Small intestine (tissue), 7 donors: ENCODE results near the gene DCAF17. TPM values are rescaled to one million over a fixed set of nuclear protein-coding genes. Genes with fewer than 3 reads are reported as not detected.

Experiments
- DNase-seq, 2 donors: peaks; one replicate each; pipeline versions ENCODE4 v3.0.0 to v3.0.0-alpha.2; 2013
- FAIRE-seq: peaks from 2 replicates; lab custom pipeline; 2012; peaks lifted over from hg19 to GRCh38; lab: Jason Lieb, UNC
- H3K27ac ChIP-seq, 3 donors: one replicate each; pipeline ENCODE4 v1.5.1; 2013; ENCODE audit warnings: low read length in 2 of 3, mild to moderate bottlenecking in 2 of 3, control low read depth in 1 of 3, inconsistent platforms in 1 of 3, low read depth in 1 of 3, moderate library complexity in 1 of 3
- H3K27me3 ChIP-seq, 3 donors: one replicate each; pipeline ENCODE4 v1.6.1; 2013; ENCODE audit warnings: low read length in 3 of 3, inconsistent platforms in 1 of 3; ENCODE audit not compliant: control insufficient read depth in 3 of 3, insufficient read depth in 3 of 3
- H3K36me3 ChIP-seq, 3 donors: one replicate each; pipeline ENCODE4 v1.6.1; 2013; ENCODE audit warnings: low read length in 3 of 3, inconsistent platforms in 1 of 3, low read depth in 1 of 3, mild to moderate bottlenecking in 1 of 3, moderate library complexity in 1 of 3; ENCODE audit not compliant: control insufficient read depth in 3 of 3, insufficient read depth in 2 of 3
- H3K4me1 ChIP-seq, 3 donors: one replicate each; pipeline ENCODE4 v1.6.1; 2013; ENCODE audit warnings: low read length in 2 of 3, inconsistent platforms in 1 of 3, low read depth in 1 of 3, mild to moderate bottlenecking in 1 of 3, moderate library complexity in 1 of 3; ENCODE audit not compliant: control insufficient read depth in 3 of 3, insufficient read depth in 2 of 3
- H3K4me3 ChIP-seq, 3 donors: one replicate each; pipeline ENCODE4 v1.5.1; 2013; ENCODE audit warnings: low read length in 3 of 3, control low read depth in 1 of 3, inconsistent platforms in 1 of 3, low read depth in 1 of 3, mild to moderate bottlenecking in 1 of 3, moderate library complexity in 1 of 3
- H3K9me3 ChIP-seq, 2 donors: one replicate each; pipeline ENCODE4 v1.6.1; 2013; ENCODE audit warnings: low read depth in 1 of 2, low read length in 1 of 2; ENCODE audit not compliant: control insufficient read depth in 2 of 2, insufficient read depth in 1 of 2
- WGBS, 3 donors: extraction: QIAGEN DNeasy Blood & Tissue Kit; methylation state at CpG; one replicate each; pipeline ENCODE4 v1.1.7; 2013; 5-methylcytosine and 5-hydroxymethylcytosine counted together
- polyA plus RNA-seq, 4 donors: library from polyadenylated mRNA; stranded (reverse) in 3 of 4; unstranded in 1 of 4; fragments of 200-250 nt in 3 of 4; fragments of 120-200 nt in 1 of 4; gene quantifications; one replicate each; pipeline versions ENCODE4 v1.2.1 to v1.2.3, GENCODE V29; 2013
- donor health status: healthy with polysubstance abuse.
- donor health status: control.
- donor health status: control.
- donor health status: Bipolar disorder and iron deficiency.
- donor health status: healthy.

DCAF17 gene
- polyA plus RNA-seq, 4 donors = 3.5 to 19.3 (median 5.7) TPM

DNA sequence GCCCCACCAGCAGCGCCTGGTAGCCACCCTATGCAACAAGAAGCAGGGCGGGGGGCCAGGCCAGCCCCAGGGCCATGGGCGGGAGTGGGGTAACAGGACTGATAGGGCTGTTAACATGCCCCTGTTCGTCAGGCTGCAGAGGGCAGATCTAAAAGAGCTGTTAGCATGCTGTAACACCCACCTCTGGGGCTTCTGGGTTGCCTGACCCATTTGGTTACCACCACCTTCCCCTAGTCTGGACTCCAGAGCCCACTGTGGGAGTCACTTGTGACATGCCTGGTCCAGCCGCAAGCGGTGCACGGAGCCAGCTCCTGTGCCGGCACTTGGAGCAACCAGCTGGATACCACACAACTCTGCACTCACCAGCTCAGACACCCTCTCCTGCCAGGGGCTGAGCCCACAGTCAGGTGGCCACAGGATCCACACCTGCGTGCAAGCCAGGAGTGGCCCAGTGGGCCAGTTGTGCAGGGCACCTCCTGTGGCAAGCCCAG is 2.3 kb upstream of the DCAF17 start:
- no peak for DNase-seq
- WGBS, 3 donors = 95 to 97% (median 97%) methylated on average over 9 of the region's 9 CpGs
- FAIRE-seq = no peak
- H3K4me3 ChIP-seq = no peak overlapping the region
- no peaks in the 10 kb centered on the region for H3K27me3 ChIP-seq
- peaks cover 0 to 12% of the 10 kb centered on the region in 2 donors for H3K9me3 ChIP-seq
- peaks cover 0 to 11% (median 0%) of the 10 kb centered on the region in 3 donors for H3K36me3 ChIP-seq
- H3K27ac ChIP-seq = no peak overlapping the region
- H3K4me1 ChIP-seq = peaks cover 0 to 9% (median 0%) of the 10 kb centered on the region in 3 donors

GRCh38 chr2:171432206-171432968 is 1.6 kb upstream of the DCAF17 start:
- Histone ChIP-seq H3K9me3 (peaks cover 0 to 12% of the 10 kb centered on the region in 2 donors), H3K36me3 (peaks cover 0 to 11% (median 0%) of the 10 kb centered on the region in 3 donors), H3K4me3 (no peak overlapping the region), H3K4me1 (peaks cover 0 to 9% (median 0%) of the 10 kb centered on the region in 3 donors), H3K27ac (peak overlapping the region in 1 of 3 donors; percentile 83), H3K27me3 (no peaks in the 10 kb centered on the region)
- no peak for DNase-seq
- no peak for FAIRE-seq
- 56 to 66% (median 59%) methylated on average over 4 of the region's 4 CpGs for WGBS, 3 donors

DNA sequence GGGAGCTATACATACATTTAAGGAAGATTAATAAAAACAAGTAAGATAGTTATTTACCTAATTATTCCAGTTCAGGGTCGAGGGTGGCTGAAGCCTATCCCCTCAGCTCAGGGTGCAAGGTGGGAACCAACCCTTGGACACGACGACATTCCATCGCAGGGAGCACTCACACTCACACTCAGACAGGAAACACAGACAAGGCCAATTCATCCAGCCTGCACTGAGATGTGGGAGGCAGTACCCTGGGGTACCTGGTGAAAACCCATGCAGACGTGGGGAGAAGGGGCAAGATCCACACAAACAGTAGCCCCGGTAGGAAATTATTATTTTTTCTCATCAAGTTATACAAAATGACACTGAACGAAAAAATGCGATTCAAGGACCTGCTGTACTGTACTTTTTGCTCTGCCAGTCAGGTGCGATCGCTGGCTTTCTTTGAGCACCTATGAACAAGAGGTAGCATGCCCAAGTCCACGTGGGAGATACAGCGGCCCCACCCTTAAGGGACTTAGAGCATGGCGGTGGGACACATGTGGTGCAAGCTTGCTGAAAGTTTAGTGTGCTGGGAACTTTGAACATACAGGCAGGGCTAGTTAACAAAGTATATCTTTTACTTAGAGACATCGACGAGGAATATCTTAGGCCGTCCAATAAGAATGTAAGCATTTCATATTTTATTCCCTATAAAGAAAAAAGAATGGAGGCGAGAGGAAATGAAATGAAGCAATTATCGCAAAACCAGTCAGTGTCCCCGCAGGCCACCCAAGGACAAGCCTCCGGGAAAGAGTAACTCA is 860 bp upstream of the DCAF17 start:
- peak overlapping the region; percentile 34 to 65 (median 57) for H3K4me3 ChIP-seq
- FAIRE-seq = no peak
- peak; percentile 82 to 89 for DNase-seq
- peaks cover 0 to 12% of the 10 kb centered on the region in 2 donors for H3K9me3 ChIP-seq
- peak overlapping the region; percentile 79 to 93 (median 83) for H3K27ac ChIP-seq
- peaks cover 0 to 9% (median 0%) of the 10 kb centered on the region in 3 donors for H3K4me1 ChIP-seq
- peaks cover 0 to 11% (median 0%) of the 10 kb centered on the region in 3 donors for H3K36me3 ChIP-seq
- H3K27me3 ChIP-seq = no peaks in the 10 kb centered on the region
- WGBS, 3 donors = 4 to 16% (median 8%) methylated on average over 20 of the region's 20 CpGs

DNA sequence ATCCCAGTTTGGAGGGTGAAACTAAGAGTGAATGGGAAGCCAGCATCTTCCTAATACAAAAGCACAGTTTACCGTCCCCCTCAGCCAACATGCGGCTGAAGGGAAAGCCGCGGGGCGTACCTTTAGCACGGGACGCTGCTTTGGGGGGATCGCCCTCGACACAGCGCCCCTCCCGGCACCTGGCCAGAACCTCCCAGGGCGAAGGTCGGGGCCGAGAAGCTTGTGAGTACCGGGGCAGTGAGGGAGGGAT is 338 bp upstream of the DCAF17 start, which contains the start of gene METTL8:
Gene METTL8, minus strand, starts transcription at position 228 of the 250 bp plus-strand sequence. CDS start 41,805 bp downstream, outside the sequence.
- DNase-seq (no peak), FAIRE-seq (no peak)
- peaks cover 0 to 9% (median 0%) of the 10 kb centered on the region in 3 donors for H3K4me1 ChIP-seq
- peaks cover 0 to 12% (median 0%) of the 10 kb centered on the region in 3 donors for H3K36me3 ChIP-seq
- WGBS, 3 donors = 0% methylated on average over 15 of the region's 15 CpGs
- peak within 1 kb of the TSS; percentile 59 to 73 (median 73) for H3K4me3 ChIP-seq
- H3K9me3 ChIP-seq = peaks cover 0 to 12% of the 10 kb centered on the region in 2 donors
- H3K27me3 ChIP-seq = no peaks in the 10 kb centered on the region
- peak within 1 kb of the TSS; percentile 93 to 98 (median 97) for H3K27ac ChIP-seq

GRCh38 chr2:171436307-171436706 is 2.3 kb downstream of the DCAF17 start:
- Histone ChIP-seq H3K27me3 (no peaks in the 10 kb centered on the region), H3K9me3 (peaks cover 0 to under 1% of the 10 kb centered on the region in 2 donors), H3K4me3 (no peak overlapping the region), H3K36me3 (peaks cover 5 to 21% (median 5%) of the 10 kb centered on the region in 3 donors), H3K27ac (no peak overlapping the region), H3K4me1 (peaks cover 0 to 9% (median under 1%) of the 10 kb centered on the region in 3 donors)
- FAIRE-seq (no peak), DNase-seq (no peak)
- 93 to 100% (median 98%) methylated on average over 1 of the region's 1 CpG for WGBS, 3 donors

DNA sequence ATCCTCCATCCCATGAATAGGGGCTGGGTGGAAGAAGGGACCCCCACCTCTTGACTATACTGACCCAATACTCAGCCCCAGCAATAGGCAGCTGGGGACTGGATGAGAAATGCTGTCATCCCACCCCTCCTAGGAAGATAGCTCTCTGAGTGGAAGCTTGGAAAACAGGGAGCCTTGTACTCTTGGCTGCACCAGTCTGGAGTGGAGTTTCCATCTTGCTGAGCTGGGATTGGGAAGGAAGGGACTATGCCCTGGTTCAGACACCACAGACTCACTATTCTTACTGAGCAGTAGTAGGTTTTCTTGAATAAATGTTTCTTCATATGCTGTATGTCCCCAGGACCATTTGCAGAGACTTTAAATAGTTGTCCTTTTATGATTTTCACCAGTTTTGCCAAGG is 7.4 kb downstream of the DCAF17 start:
- Histone ChIP-seq H3K4me1 (peaks cover 0 to 4% (median 0%) of the 10 kb centered on the region in 3 donors), H3K36me3 (peaks cover 5 to 32% (median 8%) of the 10 kb centered on the region in 3 donors), H3K27ac (no peak overlapping the region), H3K4me3 (no peak overlapping the region), H3K27me3 (no peaks in the 10 kb centered on the region), H3K9me3 (no peaks in the 10 kb centered on the region)
- FAIRE-seq (no peak), DNase-seq (no peak)

- no peak overlapping the region for H3K27ac ChIP-seq
- H3K4me3 ChIP-seq = no peak overlapping the region
- 92 to 100% (median 95%) methylated on average over 2 of the region's 2 CpGs for WGBS, 3 donors
- DNase-seq (peak in 1 of 2 donors; percentile 5), FAIRE-seq (no peak)
- no peaks in the 10 kb centered on the region for H3K4me1 ChIP-seq
- H3K27me3 ChIP-seq = no peaks in the 10 kb centered on the region
- no peaks in the 10 kb centered on the region for H3K9me3 ChIP-seq
- H3K36me3 ChIP-seq = peaks cover 1 to 23% (median 9%) of the 10 kb centered on the region in 3 donors
Measured at GRCh38 chr2:171447675-171448074, 13.6 kb downstream of the DCAF17 start.

DNA sequence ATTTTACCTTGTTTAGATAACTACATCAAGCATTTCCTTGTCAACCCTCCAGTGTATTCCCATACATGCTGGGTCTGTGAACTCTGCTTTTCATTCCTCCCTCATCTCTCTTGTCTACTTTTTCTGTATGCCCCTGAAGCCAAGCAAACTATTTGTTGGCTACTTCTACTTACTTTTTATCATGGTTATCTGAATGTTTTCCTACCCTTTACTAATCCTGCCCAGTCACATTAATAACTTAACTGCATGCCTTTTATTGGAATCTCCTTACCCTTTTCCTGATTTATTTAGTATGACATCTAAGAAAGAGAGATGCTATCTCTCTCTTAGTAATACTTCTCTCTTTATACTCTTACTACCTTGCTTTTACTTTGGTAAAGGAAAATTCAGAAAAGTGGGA is 17.0 kb downstream of the DCAF17 start:
- FAIRE-seq = no peak
- no peaks in the 10 kb centered on the region for H3K27me3 ChIP-seq
- H3K4me3 ChIP-seq = no peak overlapping the region
- no peaks in the 10 kb centered on the region for H3K9me3 ChIP-seq
- no peak for DNase-seq
- H3K27ac ChIP-seq = no peak overlapping the region
- H3K4me1 ChIP-seq = no peaks in the 10 kb centered on the region
- peaks cover 5 to 19% (median 9%) of the 10 kb centered on the region in 3 donors for H3K36me3 ChIP-seq
